ENCODE measurements around the gene NRGN.
A peak's percentile ranks its signal among the peaks of the same experiment; 100 is the strongest.

The NRGN gene

DNA sequence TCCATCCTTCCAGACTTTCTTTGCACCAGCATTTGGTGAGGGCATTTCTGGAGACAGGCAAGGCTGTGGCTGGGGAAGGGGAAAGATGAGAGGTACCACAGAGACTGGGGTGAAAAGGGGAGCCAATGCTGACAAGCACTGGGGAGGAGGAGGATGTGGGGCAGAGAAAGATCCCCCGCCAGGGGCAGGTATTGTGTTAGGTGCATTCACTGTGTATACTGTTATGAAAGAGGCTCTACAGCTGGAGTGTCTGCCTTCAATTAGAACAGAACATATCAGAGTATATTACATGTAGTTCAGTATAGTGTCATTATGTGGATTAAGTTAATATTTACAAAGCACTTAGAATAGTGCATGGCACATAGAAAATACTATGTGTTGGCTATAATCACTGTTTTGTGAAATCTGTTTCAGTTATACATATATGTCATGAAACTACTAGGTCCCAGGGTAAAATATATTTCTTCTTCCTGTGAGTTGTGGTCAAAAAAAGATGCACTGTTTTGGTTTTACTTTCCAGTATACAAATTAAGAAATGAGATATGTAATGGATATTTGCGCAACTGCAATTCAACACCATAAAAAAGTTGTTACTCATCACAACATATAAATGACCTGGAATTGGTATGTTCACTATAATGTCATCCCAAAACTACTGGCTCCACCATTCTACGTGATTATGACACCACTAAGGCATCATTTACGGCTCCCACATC lies 52.0 kb downstream of the NRGN start:
- DNase-seq: no peak

- peak; percentile 84 for DNase-seq
These were observed 53.9 kb downstream of the NRGN start for GRCh38 chr11:124793466-124794278.

- DNase-seq: no peak
These were observed 56.6 kb downstream of the NRGN start for GRCh38 chr11:124796312-124796711.
